OCI-LY3 (cell line): ENCODE measurements around the gene TMPRSS3.

Experiments
- CTCF ChIP-seq: fragments of 200-600, 300-600 bp; sonication (generic); IDR thresholded peaks from 2 replicates; pipeline ENCODE4 v1.5.1; 2014; ENCODE audit warnings: antibody characterized with exemption, low read length, low read depth
- EZH2phosphoT487 ChIP-seq: fragments of 200-600 bp; shearing (Covaris generic); IDR thresholded peaks from 2 replicates; pipeline ENCODE4 v1.6.1; 2018; ENCODE audit warnings: antibody characterized with exemption, mixed run types, low read depth

- TF ChIP-seq CTCF (no peak), EZH2phosphoT487 (no peak)
Observed at GRCh38 chr21:42356650-42357049, 39.2 kb downstream of the TMPRSS3 start.
